ENCODE results near the gene NBAS. TPM values are rescaled to one million over a fixed set of nuclear protein-coding genes. Genes with fewer than 3 reads are reported as not detected.

Gene NBAS
- total RNA-seq, 1 donor from 2014 or later, result 52.9 TPM

- no peak for TF ChIP-seq CTCF (IDR thresholded peaks at IDR 0.05; ENCODE audit: unreplicated experiment)
- Mint-ChIP-seq H3K4me1 (peaks cover under 1% of the 10 kb centered on the region), H3K4me3 (no peak overlapping the region), H3K36me3 (peaks cover 41% of the 10 kb centered on the region), H3K9me3 (peaks cover 5% of the 10 kb centered on the region), H3K27me3 (ENCODE audit: low read depth) (no peaks in the 10 kb centered on the region), H3K27ac (no peak overlapping the region)
- no peak for DNase-seq (ENCODE audit: low spot score in 2 of 2, unreplicated experiment in 2 of 2)
Measured at GRCh38 chr2:15359716-15360531, 201.2 kb downstream of the NBAS start.

GRCh38 chr2:15357922-15358321 is 203.2 kb downstream of the NBAS start:
- Mint-ChIP-seq H3K4me3 (no peak overlapping the region), H3K9me3 (peaks cover 5% of the 10 kb centered on the region), H3K27ac (no peak overlapping the region), H3K4me1 (peaks cover 6% of the 10 kb centered on the region), H3K36me3 (peaks cover 38% of the 10 kb centered on the region), H3K27me3 (ENCODE audit: low read depth) (no peaks in the 10 kb centered on the region)
- TF ChIP-seq CTCF (IDR thresholded peaks at IDR 0.05; ENCODE audit: unreplicated experiment), result no peak
- no peak for DNase-seq (ENCODE audit: low spot score in 2 of 2, unreplicated experiment in 2 of 2)

GRCh38 chr2:15357186-15357585 is 203.9 kb downstream of the NBAS start:
- Mint-ChIP-seq H3K4me3 (no peak overlapping the region), H3K27ac (no peak overlapping the region), H3K27me3 (ENCODE audit: low read depth) (no peaks in the 10 kb centered on the region), H3K4me1 (peaks cover 6% of the 10 kb centered on the region), H3K9me3 (peaks cover 5% of the 10 kb centered on the region), H3K36me3 (peaks cover 45% of the 10 kb centered on the region)
- no peak for DNase-seq (ENCODE audit: low spot score in 2 of 2, unreplicated experiment in 2 of 2)
- TF ChIP-seq CTCF (IDR thresholded peaks at IDR 0.05; ENCODE audit: unreplicated experiment), result no peak

GRCh38 chr2:15355386-15355785 is 205.7 kb downstream of the NBAS start:
- DNase-seq (ENCODE audit: low spot score in 2 of 2, unreplicated experiment in 2 of 2), result no peak
- Mint-ChIP-seq H3K9me3 (peaks cover 5% of the 10 kb centered on the region), H3K27me3 (ENCODE audit: low read depth) (no peaks in the 10 kb centered on the region), H3K27ac (no peak overlapping the region), H3K4me1 (peaks cover 6% of the 10 kb centered on the region), H3K4me3 (no peak overlapping the region), H3K36me3 (peaks cover 53% of the 10 kb centered on the region)
- no peak for TF ChIP-seq CTCF (IDR thresholded peaks at IDR 0.05; ENCODE audit: unreplicated experiment)

- Mint-ChIP-seq H3K36me3 (peaks cover 57% of the 10 kb centered on the region), H3K9me3 (peaks cover 5% of the 10 kb centered on the region), H3K4me3 (no peak overlapping the region), H3K27ac (no peak overlapping the region), H3K27me3 (ENCODE audit: low read depth) (no peaks in the 10 kb centered on the region), H3K4me1 (peaks cover 6% of the 10 kb centered on the region)
- DNase-seq (ENCODE audit: low spot score in 2 of 2, unreplicated experiment in 2 of 2), result no peak
- no peak for TF ChIP-seq CTCF (IDR thresholded peaks at IDR 0.05; ENCODE audit: unreplicated experiment)
Measured at GRCh38 chr2:15354596-15355366, 206.4 kb downstream of the NBAS start.

Measured in mesothelial cell of epicardium (in vitro differentiated cells).